IMR-90 (cell line): Measurements from ENCODE around the gene CAMKMT. TPM values are rescaled to one million over a fixed set of nuclear protein-coding genes. Genes with fewer than 3 reads are reported as not detected.

Experiments used
- ATAC-seq: fragments of 200-7000 bp; cut with Tn5 transposase; 2 replicates; pipeline ENCODE4 v1.9.1; 2020; ENCODE audit warnings: low read depth, mild to moderate bottlenecking, moderate library complexity
- BruUV-seq: library from RNA; stranded (reverse); fragments of 400-500 nt; replicated peaks from 2 replicates; lab custom pipeline; 2021; lab: Mats Ljungman, UMichigan
- CTCF ChIA-PET: fragments of 300-600 bp; formaldehyde crosslinking; extraction: SDS; loops from one replicate; lab custom pipeline; 2021; ENCODE audit warnings: antibody characterized with exemption; lab: Yijun Ruan, JAX
- POLR2A ChIA-PET: fragments of 300-600 bp; sonication (Branson Sonifier 250); formaldehyde crosslinking; loops from one replicate; lab custom pipeline; 2022; ENCODE audit warnings: antibody characterized with exemption; ENCODE audit not compliant: unreplicated experiment; lab: Charles Lee
- DNase-seq: peaks from one replicate; pipeline ENCODE4 v3.0.0; 2013
- H2AFZ ChIP-seq: replicated peaks from 2 replicates; pipeline ENCODE3; 2013; ENCODE audit warnings: low read length, mild to moderate bottlenecking; ENCODE audit not compliant: poor library complexity
- H2AK5ac ChIP-seq: 2 replicates; pipeline ENCODE4 v1.6.1; 2013; ENCODE audit warnings: low read depth, low read length, inconsistent platforms
- H2AK9ac ChIP-seq: replicated peaks from 2 replicates; pipeline ENCODE3; 2013; ENCODE audit warnings: mild to moderate bottlenecking, low read depth, low read length, moderate library complexity; ENCODE audit not compliant: poor library complexity
- H2BK120ac ChIP-seq: 2 replicates; pipeline ENCODE4 v1.6.1; 2013; ENCODE audit warnings: low read depth, low read length, inconsistent platforms
- H2BK15ac ChIP-seq: 3 replicates; pipeline ENCODE4 v1.6.1; 2013; ENCODE audit warnings: low read depth, low read length, inconsistent platforms
- H2BK20ac ChIP-seq: 2 replicates; pipeline ENCODE4 v1.6.1; 2013; ENCODE audit warnings: low read depth, mild to moderate bottlenecking, inconsistent platforms, low read length, moderate library complexity
- H2BK5ac ChIP-seq: 2 replicates; pipeline ENCODE4 v1.6.1; 2013; ENCODE audit warnings: mild to moderate bottlenecking, low read depth, low read length, inconsistent platforms; ENCODE audit not compliant: poor library complexity, severe bottlenecking
- H3K14ac ChIP-seq: replicated peaks from 2 replicates; pipeline ENCODE4 v1.6.1; 2013; ENCODE audit warnings: low read depth, low read length, inconsistent platforms
- H3K18ac ChIP-seq: 2 replicates; pipeline ENCODE4 v1.6.1; 2013; ENCODE audit warnings: low read depth, low read length, control low read depth
- H3K23ac ChIP-seq: 2 replicates; pipeline ENCODE4 v1.6.1; 2013; ENCODE audit warnings: low read depth, low read length, inconsistent platforms
- H3K27ac ChIP-seq: 2 replicates; pipeline ENCODE4 v1.5.1; 2013; ENCODE audit warnings: mild to moderate bottlenecking, control low read depth, low read length; ENCODE audit not compliant: insufficient read depth
- H3K27me3 ChIP-seq: 2 replicates; pipeline ENCODE4 v1.6.1; 2013; ENCODE audit warnings: low read length; ENCODE audit not compliant: control insufficient read depth, insufficient read depth
- H3K36me3 ChIP-seq: 2 replicates; pipeline ENCODE4 v1.6.1; 2013; ENCODE audit warnings: low read length, mixed read lengths; ENCODE audit not compliant: control insufficient read depth, insufficient read depth
- H3K4ac ChIP-seq: 2 replicates; pipeline ENCODE4 v1.6.1; 2013; ENCODE audit warnings: low read depth, low read length, inconsistent platforms
- H3K4me1 ChIP-seq: 2 replicates; pipeline ENCODE4 v1.6.1; 2013; ENCODE audit warnings: low read length, mixed read lengths; ENCODE audit not compliant: control insufficient read depth, insufficient read depth
- H3K4me2 ChIP-seq: 2 replicates; pipeline ENCODE4 v1.6.1; 2013; ENCODE audit warnings: low read depth, mild to moderate bottlenecking, control low read depth, low read length, moderate library complexity
- H3K4me3 ChIP-seq: 2 replicates; pipeline ENCODE4 v1.5.1; 2013; ENCODE audit warnings: low read depth, mild to moderate bottlenecking, control low read depth, low read length, moderate library complexity; ENCODE audit not compliant: insufficient read depth
- H3K56ac ChIP-seq: 2 replicates; pipeline ENCODE4 v1.6.1; 2013; ENCODE audit warnings: low read length, inconsistent platforms; ENCODE audit not compliant: insufficient read depth; ENCODE audit errors: extremely low read depth
- H3K79me1 ChIP-seq, 2 experiments: 2 replicates each; pipeline ENCODE4 v1.6.1; 2013; ENCODE audit warnings: low read length in 2 of 2, inconsistent platforms in 1 of 2, low read depth in 1 of 2
- H3K9ac ChIP-seq: 2 replicates; pipeline ENCODE4 v1.6.1; 2013; ENCODE audit warnings: low read depth, low read length, control low read depth
- H3K9me1 ChIP-seq: 2 replicates; pipeline ENCODE4 v1.6.1; 2013; ENCODE audit warnings: low read length, inconsistent platforms; ENCODE audit not compliant: insufficient read depth
- H3K9me3 ChIP-seq: 2 replicates; pipeline ENCODE4 v1.6.1; 2013; ENCODE audit warnings: low read length; ENCODE audit not compliant: control insufficient read depth, insufficient read depth
- H4K20me1 ChIP-seq: 2 replicates; pipeline ENCODE4 v1.6.1; 2013; ENCODE audit warnings: low read length, inconsistent platforms; ENCODE audit not compliant: insufficient read depth
- H4K5ac ChIP-seq: 2 replicates; pipeline ENCODE4 v1.6.1; 2013; ENCODE audit warnings: mild to moderate bottlenecking, low read depth, low read length, control low read depth
- H4K8ac ChIP-seq, 2 experiments: 2 replicates each; pipeline ENCODE4 v1.6.1; 2013; ENCODE audit warnings: low read depth in 2 of 2, low read length in 2 of 2, control low read depth in 1 of 2, inconsistent platforms in 1 of 2
- H4K91ac ChIP-seq: 2 replicates; pipeline ENCODE4 v1.6.1; 2013; ENCODE audit warnings: low read depth, low read length, inconsistent platforms; ENCODE audit not compliant: insufficient read depth
- BHLHE40 ChIP-seq: fragments of 150-350 bp; IDR thresholded peaks from 2 replicates; pipeline ENCODE4 v1.6.1; 2016; ENCODE audit warnings: mild to moderate bottlenecking, low read depth, low read length
- CEBPB ChIP-seq: IDR thresholded peaks from 2 replicates; pipeline ENCODE4 v1.6.1; 2012; ENCODE audit warnings: low read depth, low read length, improper control_type of control experiment
- FOS ChIP-seq: fragments of 150-350 bp; IDR thresholded peaks from 2 replicates; pipeline ENCODE4 v1.6.1; 2016; ENCODE audit warnings: low read depth, low read length
- MAFK ChIP-seq: IDR thresholded peaks from 2 replicates; pipeline ENCODE4 v1.6.1; 2012; ENCODE audit warnings: low read depth, low read length, improper control_type of control experiment
- MAZ ChIP-seq: IDR thresholded peaks from 2 replicates; pipeline ENCODE4 v1.6.1; 2012; ENCODE audit warnings: low read depth, mild to moderate bottlenecking, low read length, improper control_type of control experiment, moderate library complexity, borderline replicate concordance
- MXI1 ChIP-seq: IDR thresholded peaks from 2 replicates; pipeline ENCODE4 v1.6.1; 2012; ENCODE audit warnings: low read depth, mild to moderate bottlenecking, low read length, moderate library complexity, borderline replicate concordance
- NFE2L2 ChIP-seq: fragments of 150-350 bp; IDR thresholded peaks from 2 replicates; pipeline ENCODE4 v1.6.1; 2016; ENCODE audit warnings: low read depth, mild to moderate bottlenecking, low read length
- POLR2A ChIP-seq: IDR thresholded peaks from 2 replicates; pipeline ENCODE4 v1.6.1; 2012; ENCODE audit warnings: mild to moderate bottlenecking, low read depth, low read length
- RAD21 ChIP-seq: IDR thresholded peaks from 2 replicates; pipeline ENCODE4 v1.6.1; 2012; ENCODE audit warnings: low read length, improper control_type of control experiment
- RCOR1 ChIP-seq: IDR thresholded peaks from 2 replicates; pipeline ENCODE4 v1.6.1; 2012; ENCODE audit warnings: mild to moderate bottlenecking, low read length, improper control_type of control experiment; ENCODE audit not compliant: insufficient replicate concordance
- RFX5 ChIP-seq: IDR thresholded peaks from 2 replicates; pipeline ENCODE4 v1.8.0; 2012; ENCODE audit warnings: low read depth, mild to moderate bottlenecking, low read length, moderate library complexity
- SMC3 ChIP-seq: fragments of 150-350 bp; IDR thresholded peaks from 2 replicates; pipeline ENCODE4 v1.6.1; 2016; ENCODE audit warnings: low read depth, mild to moderate bottlenecking, antibody characterized with exemption, low read length, moderate library complexity
- USF2 ChIP-seq: fragments of 150-350 bp; IDR thresholded peaks from 2 replicates; pipeline ENCODE4 v1.6.1; 2017; ENCODE audit warnings: mild to moderate bottlenecking, antibody characterized with exemption, low read length, low read depth
- WGBS, 2 experiments: methylation state at CpG; one replicate each; pipeline versions ENCODE4 v1.1.5 to v1.1.7; 2013; ENCODE audit warnings: missing lambda C conversion rate in 2 of 2; ENCODE audit not compliant: insufficient read length in 1 of 2; ENCODE audit errors: extremely low coverage in 2 of 2; 5-methylcytosine and 5-hydroxymethylcytosine counted together
- dilution Hi-C: fragments of 300-500 bp; cut with HindIII; formaldehyde crosslinking; loops from one replicate; pipeline ENCODE4 v1.14.3; 2018; ENCODE audit warnings: low sequenced_read_pairs; ENCODE audit not compliant: unreplicated experiment
- in situ Hi-C: fragments of 300-500 bp; cut with MboI; formaldehyde crosslinking; loops from 3 replicates; pipeline ENCODE4 v1.14.3; 2019; ENCODE audit warnings: low sequenced_read_pairs, inconsistent platforms, mixed read lengths
- intact Hi-C: fragments of 100-400 bp; cut with micrococcal nuclease; formaldehyde crosslinking; loops from 2 replicates; pipeline ENCODE4 v1.10.0; 2022
- polyA plus RNA-seq, 3 experiments: library from polyadenylated mRNA; depleted of rRNA; stranded (reverse); fragments of >200 nt; gene quantifications; 2 replicates each; pipeline ENCODE4 v1.2.3, GENCODE V29; 2012; ENCODE audit warnings: low replicate concordance in 1 of 3
- total RNA-seq: library from RNA; depleted of rRNA; stranded (reverse); fragments of >200 nt; gene quantifications from 2 replicates; pipeline ENCODE4 v1.2.3, GENCODE V29; 2012
- TF ChIP-seq, protein P1 (sequence below): conservative IDR thresholded peaks from 2 replicates; pipeline ENCODE4 v1.5.1; 2012; ENCODE audit warnings: mild to moderate bottlenecking, low read depth, low read length, improper control_type of control experiment
- TF ChIP-seq, protein P2 (sequence below): fragments of 150-350 bp; IDR thresholded peaks from 2 replicates; pipeline ENCODE4 v1.6.1; 2016; ENCODE audit warnings: low read depth, mild to moderate bottlenecking, low read length, moderate library complexity, borderline replicate concordance

CAMKMT gene
- total and polyA plus RNA-seq, 2 of the 4 experiments (the other 2 are of a cell fraction), result 4.4 to 6.8 TPM

- ChIA-PET POLR2A (no interaction called here), CTCF (no interaction called here)
- WGBS, 2 experiments, result no CpG with 5 or more reads among the region's 14 CpGs
- Histone ChIP-seq H2AFZ (no peak overlapping the region), H3K27me3 (peaks cover 42% of the 10 kb centered on the region), H3K56ac (no peak overlapping the region), H4K5ac (no peak overlapping the region), H3K4me1 (no peaks in the 10 kb centered on the region), H3K9me1 (no peaks in the 10 kb centered on the region), H4K20me1 (no peaks in the 10 kb centered on the region), H3K36me3 (no peaks in the 10 kb centered on the region), H3K14ac (no peak overlapping the region), H3K27ac (no peak overlapping the region), H2BK20ac (no peak overlapping the region), H3K9ac (no peak overlapping the region), H3K4ac (no peak overlapping the region), H4K8ac (no peak overlapping the region), H2AK5ac (no peak overlapping the region), H3K23ac (no peak overlapping the region), H4K91ac (no peak overlapping the region), H2BK15ac (no peak overlapping the region), H2AK9ac (no peak overlapping the region), H2BK5ac (no peak overlapping the region), H3K4me3 (no peak overlapping the region), H3K18ac (no peak overlapping the region), H3K9me3 (0 out of 2 replicates have a peak, but pooled peaks cover 1% of the 10 kb centered on the region), H3K79me1 (no peaks in the 10 kb centered on the region), H2BK120ac (no peak overlapping the region), H3K4me2 (no peak overlapping the region)
- ATAC-seq (no peak), DNase-seq (no peak)
- intact Hi-C loops, result no loop called here
- dilution Hi-C loops, result no loop called here
- BruUV-seq, result no TSS peak
- in situ Hi-C loops, result no loop called here
- TF ChIP-seq BHLHE40 (no peak), NFE2L2 (no peak), MAZ (no peak), USF2 (no peak), MXI1 (no peak), RCOR1 (no peak), CEBPB (no peak), FOS (no peak), POLR2A (no peak), RAD21 (no peak), SMC3 (no peak), MAFK (no peak), RFX5 (no peak)
- TF ChIP-seq, protein P1, sequence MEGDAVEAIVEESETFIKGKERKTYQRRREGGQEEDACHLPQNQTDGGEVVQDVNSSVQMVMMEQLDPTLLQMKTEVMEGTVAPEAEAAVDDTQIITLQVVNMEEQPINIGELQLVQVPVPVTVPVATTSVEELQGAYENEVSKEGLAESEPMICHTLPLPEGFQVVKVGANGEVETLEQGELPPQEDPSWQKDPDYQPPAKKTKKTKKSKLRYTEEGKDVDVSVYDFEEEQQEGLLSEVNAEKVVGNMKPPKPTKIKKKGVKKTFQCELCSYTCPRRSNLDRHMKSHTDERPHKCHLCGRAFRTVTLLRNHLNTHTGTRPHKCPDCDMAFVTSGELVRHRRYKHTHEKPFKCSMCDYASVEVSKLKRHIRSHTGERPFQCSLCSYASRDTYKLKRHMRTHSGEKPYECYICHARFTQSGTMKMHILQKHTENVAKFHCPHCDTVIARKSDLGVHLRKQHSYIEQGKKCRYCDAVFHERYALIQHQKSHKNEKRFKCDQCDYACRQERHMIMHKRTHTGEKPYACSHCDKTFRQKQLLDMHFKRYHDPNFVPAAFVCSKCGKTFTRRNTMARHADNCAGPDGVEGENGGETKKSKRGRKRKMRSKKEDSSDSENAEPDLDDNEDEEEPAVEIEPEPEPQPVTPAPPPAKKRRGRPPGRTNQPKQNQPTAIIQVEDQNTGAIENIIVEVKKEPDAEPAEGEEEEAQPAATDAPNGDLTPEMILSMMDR, result no peak
- TF ChIP-seq, protein P2, sequence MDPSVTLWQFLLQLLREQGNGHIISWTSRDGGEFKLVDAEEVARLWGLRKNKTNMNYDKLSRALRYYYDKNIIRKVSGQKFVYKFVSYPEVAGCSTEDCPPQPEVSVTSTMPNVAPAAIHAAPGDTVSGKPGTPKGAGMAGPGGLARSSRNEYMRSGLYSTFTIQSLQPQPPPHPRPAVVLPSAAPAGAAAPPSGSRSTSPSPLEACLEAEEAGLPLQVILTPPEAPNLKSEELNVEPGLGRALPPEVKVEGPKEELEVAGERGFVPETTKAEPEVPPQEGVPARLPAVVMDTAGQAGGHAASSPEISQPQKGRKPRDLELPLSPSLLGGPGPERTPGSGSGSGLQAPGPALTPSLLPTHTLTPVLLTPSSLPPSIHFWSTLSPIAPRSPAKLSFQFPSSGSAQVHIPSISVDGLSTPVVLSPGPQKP, result no peak
Observed at GRCh38 chr2:44807201-44808025, 445.7 kb downstream of the CAMKMT start.
